Measurements from ENCODE around the gene CBR1.

GRCh38 chr21:36039861-36040260 is 30.0 kb upstream of the CBR1 start:
- TF ChIP-seq CTCF (IDR thresholded peaks at IDR 0.05), result no peak
- TF ChIP-seq, protein P1, sequence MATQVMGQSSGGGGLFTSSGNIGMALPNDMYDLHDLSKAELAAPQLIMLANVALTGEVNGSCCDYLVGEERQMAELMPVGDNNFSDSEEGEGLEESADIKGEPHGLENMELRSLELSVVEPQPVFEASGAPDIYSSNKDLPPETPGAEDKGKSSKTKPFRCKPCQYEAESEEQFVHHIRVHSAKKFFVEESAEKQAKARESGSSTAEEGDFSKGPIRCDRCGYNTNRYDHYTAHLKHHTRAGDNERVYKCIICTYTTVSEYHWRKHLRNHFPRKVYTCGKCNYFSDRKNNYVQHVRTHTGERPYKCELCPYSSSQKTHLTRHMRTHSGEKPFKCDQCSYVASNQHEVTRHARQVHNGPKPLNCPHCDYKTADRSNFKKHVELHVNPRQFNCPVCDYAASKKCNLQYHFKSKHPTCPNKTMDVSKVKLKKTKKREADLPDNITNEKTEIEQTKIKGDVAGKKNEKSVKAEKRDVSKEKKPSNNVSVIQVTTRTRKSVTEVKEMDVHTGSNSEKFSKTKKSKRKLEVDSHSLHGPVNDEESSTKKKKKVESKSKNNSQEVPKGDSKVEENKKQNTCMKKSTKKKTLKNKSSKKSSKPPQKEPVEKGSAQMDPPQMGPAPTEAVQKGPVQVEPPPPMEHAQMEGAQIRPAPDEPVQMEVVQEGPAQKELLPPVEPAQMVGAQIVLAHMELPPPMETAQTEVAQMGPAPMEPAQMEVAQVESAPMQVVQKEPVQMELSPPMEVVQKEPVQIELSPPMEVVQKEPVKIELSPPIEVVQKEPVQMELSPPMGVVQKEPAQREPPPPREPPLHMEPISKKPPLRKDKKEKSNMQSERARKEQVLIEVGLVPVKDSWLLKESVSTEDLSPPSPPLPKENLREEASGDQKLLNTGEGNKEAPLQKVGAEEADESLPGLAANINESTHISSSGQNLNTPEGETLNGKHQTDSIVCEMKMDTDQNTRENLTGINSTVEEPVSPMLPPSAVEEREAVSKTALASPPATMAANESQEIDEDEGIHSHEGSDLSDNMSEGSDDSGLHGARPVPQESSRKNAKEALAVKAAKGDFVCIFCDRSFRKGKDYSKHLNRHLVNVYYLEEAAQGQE (IDR thresholded peaks at IDR 0.05; ENCODE audit: insufficient read depth in 1 of 2, low read depth in 2 of 2, low read length in 1 of 2), result no peak

Data from Panc1 (cell line).